Stomach (tissue), 9 donors: Measurements from ENCODE around the gene PPP2R2B. TPM values are rescaled to one million over a fixed set of nuclear protein-coding genes. Genes with fewer than 3 reads are reported as not detected.

ENCODE experiments used
- DNase-seq, 2 donors: peaks; one replicate each; pipeline versions ENCODE4 v3.0.0 to v3.0.0-alpha.2; 2013 to 2019
- H3K27ac ChIP-seq, 5 donors: fragments of 200-600 bp in 4 of 5; sonication (generic) in 4 of 5; one replicate each; pipeline ENCODE4 v1.5.1; 2013 to 2019; ENCODE audit warnings: mild to moderate bottlenecking in 1 of 5, moderate library complexity in 1 of 5
- H3K27me3 ChIP-seq, 3 donors: fragments of 200-600 bp; sonication (generic); one replicate each; pipeline ENCODE4 v1.5.1; 2017 to 2019; ENCODE audit warnings: mixed run types in 1 of 3
- H3K36me3 ChIP-seq, 4 donors: fragments of 200-600 bp; sonication (generic); 1 replicate in 3 of 4; 2 replicates in 1 of 4; pipeline ENCODE4 v1.5.1; 2016 to 2019
- H3K4me1 ChIP-seq, 4 donors: fragments of 200-600 bp; sonication (generic); one replicate each; pipeline ENCODE4 v1.5.1; 2016 to 2019
- H3K4me3 ChIP-seq, 4 donors: fragments of 200-600 bp; sonication (generic) in 3 of 4; one replicate each; pipeline ENCODE4 v1.5.1; 2016 to 2019; ENCODE audit warnings: mild to moderate bottlenecking in 1 of 4
- H3K9me3 ChIP-seq, 4 donors: fragments of 200-600 bp; sonication (generic); one replicate each; pipeline ENCODE4 v1.5.1; 2016 to 2019
- EP300 ChIP-seq: sonication (generic); formaldehyde crosslinking; IDR thresholded peaks from one replicate; pipeline ENCODE4 v1.6.1; 2017; ENCODE audit warnings: antibody characterized with exemption
- POLR2A ChIP-seq, 4 donors: fragments of 450-650 bp; IDR thresholded peaks; one replicate each; pipeline ENCODE4 v1.6.1; 2016; ENCODE audit warnings: antibody characterized with exemption in 4 of 4, control low read depth in 2 of 4, mild to moderate bottlenecking in 1 of 4, moderate library complexity in 1 of 4
- POLR2AphosphoS5 ChIP-seq, 3 donors: sonication (generic); formaldehyde crosslinking; IDR thresholded peaks; one replicate each; pipeline ENCODE4 v1.6.1; 2016; ENCODE audit warnings: antibody characterized with exemption in 3 of 3
- WGBS, 5 donors: extraction: QIAGEN DNeasy Blood & Tissue Kit in 3 of 5; methylation state at CpG; one replicate each; pipeline versions ENCODE4 v1.1.5 to v1.1.7; 2013 to 2018; 5-methylcytosine and 5-hydroxymethylcytosine counted together
- intact Hi-C: fragments of 100-400 bp; cut with DNase I; formaldehyde crosslinking; loops from one replicate; pipeline ENCODE4 v1.15.1; 2023; ENCODE audit warnings: low total_unique reads
- polyA plus RNA-seq, 3 donors: library from polyadenylated mRNA; stranded (reverse); fragments of 200-250 nt; gene quantifications; one replicate each; pipeline ENCODE4 v1.2.3, GENCODE V29; 2013
- total RNA-seq, 5 donors: library from RNA; depleted of rRNA; stranded (reverse); fragments of >200 nt; gene quantifications; one replicate each; pipeline versions ENCODE4 v1.1.0 to v1.2.3, GENCODE V29; 2014 to 2016
- TF ChIP-seq, protein P1 (sequence below), 7 experiments: fragments of 450-650 bp in 4 of 7; fragments of 200-600 bp in 3 of 7; sonication (generic) in 3 of 7; IDR thresholded peaks; one replicate each; pipeline ENCODE4 v1.5.1; 2016 to 2019; ENCODE audit warnings: antibody characterized with exemption in 7 of 7, control low read depth in 2 of 7, mild to moderate bottlenecking in 1 of 7
- donor health status: healthy with polysubstance abuse.
- donor health status: Bipolar disorder and iron deficiency.
- donor health status: healthy.

Gene PPP2R2B
- total and polyA plus RNA-seq, 8 donors = under 0.01 to 4.6 (median 0.75) TPM; not detected in 1

- Histone ChIP-seq H3K4me3 (no peak overlapping the region), H3K9me3 (peaks cover 0 to 5% (median 0%) of the 10 kb centered on the region in 4 donors), H3K27me3 (no peaks in the 10 kb centered on the region), H3K27ac (no peak overlapping the region), H3K4me1 (no peaks in the 10 kb centered on the region), H3K36me3 (no peaks in the 10 kb centered on the region)
- 50 to 66% (median 62%) methylated on average over 3 of the region's 3 CpGs for WGBS, 5 donors
- DNase-seq = no peak
- intact Hi-C loops = no loop called here
- TF ChIP-seq, protein P1, sequence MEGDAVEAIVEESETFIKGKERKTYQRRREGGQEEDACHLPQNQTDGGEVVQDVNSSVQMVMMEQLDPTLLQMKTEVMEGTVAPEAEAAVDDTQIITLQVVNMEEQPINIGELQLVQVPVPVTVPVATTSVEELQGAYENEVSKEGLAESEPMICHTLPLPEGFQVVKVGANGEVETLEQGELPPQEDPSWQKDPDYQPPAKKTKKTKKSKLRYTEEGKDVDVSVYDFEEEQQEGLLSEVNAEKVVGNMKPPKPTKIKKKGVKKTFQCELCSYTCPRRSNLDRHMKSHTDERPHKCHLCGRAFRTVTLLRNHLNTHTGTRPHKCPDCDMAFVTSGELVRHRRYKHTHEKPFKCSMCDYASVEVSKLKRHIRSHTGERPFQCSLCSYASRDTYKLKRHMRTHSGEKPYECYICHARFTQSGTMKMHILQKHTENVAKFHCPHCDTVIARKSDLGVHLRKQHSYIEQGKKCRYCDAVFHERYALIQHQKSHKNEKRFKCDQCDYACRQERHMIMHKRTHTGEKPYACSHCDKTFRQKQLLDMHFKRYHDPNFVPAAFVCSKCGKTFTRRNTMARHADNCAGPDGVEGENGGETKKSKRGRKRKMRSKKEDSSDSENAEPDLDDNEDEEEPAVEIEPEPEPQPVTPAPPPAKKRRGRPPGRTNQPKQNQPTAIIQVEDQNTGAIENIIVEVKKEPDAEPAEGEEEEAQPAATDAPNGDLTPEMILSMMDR (IDR thresholded peaks at IDR 0.05) = no peak
- TF ChIP-seq EP300 (no peak), POLR2AphosphoS5 (IDR thresholded peaks at IDR 0.05) (no peak), POLR2A (IDR thresholded peaks at IDR 0.05) (no peak)
Measured at GRCh38 chr5:146836226-146836842, 42.2 kb downstream of the PPP2R2B start.

GRCh38 chr5:146832985-146833732 lies 45.4 kb downstream of the PPP2R2B start:
- 67 to 80% (median 73%) methylated on average over 3 of the region's 3 CpGs for WGBS, 5 donors
- intact Hi-C loops = no loop called here
- Histone ChIP-seq H3K36me3 (no peaks in the 10 kb centered on the region), H3K9me3 (no peaks in the 10 kb centered on the region), H3K4me3 (no peak overlapping the region), H3K4me1 (no peaks in the 10 kb centered on the region), H3K27me3 (no peaks in the 10 kb centered on the region), H3K27ac (no peak overlapping the region)
- TF ChIP-seq EP300 = no peak
- TF ChIP-seq, protein P1 (IDR thresholded peaks at IDR 0.05) = no peak
- no peak for TF ChIP-seq POLR2A (IDR thresholded peaks at IDR 0.05)
- TF ChIP-seq POLR2AphosphoS5 (IDR thresholded peaks at IDR 0.05) = no peak
- no peak for DNase-seq

DNA sequence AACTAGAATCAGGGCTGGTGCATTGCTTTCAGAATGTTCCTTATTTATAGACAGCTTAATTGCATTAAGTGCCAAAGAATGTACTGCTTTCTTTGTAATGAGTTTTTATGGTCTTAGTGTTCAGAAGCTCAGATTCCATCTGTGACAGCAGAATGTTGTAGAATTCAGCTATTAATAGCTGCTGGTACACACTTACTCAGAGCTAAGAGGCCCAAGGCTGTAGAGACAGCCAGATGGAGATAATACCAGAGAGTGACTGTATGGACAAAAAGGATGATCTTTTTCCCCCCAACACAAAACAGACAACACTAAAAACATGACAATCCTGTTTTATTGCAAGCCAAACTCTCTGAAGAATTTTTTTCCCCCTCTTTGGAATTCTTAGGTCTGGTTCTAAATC lies 50.2 kb downstream of the PPP2R2B start:
- Histone ChIP-seq H3K4me1 (no peaks in the 10 kb centered on the region), H3K36me3 (no peaks in the 10 kb centered on the region), H3K4me3 (no peak overlapping the region), H3K27ac (no peak overlapping the region), H3K27me3 (no peaks in the 10 kb centered on the region), H3K9me3 (no peaks in the 10 kb centered on the region)
- DNase-seq = peak in 1 of 2 donors; percentile 9
- TF ChIP-seq POLR2A (IDR thresholded peaks at IDR 0.05) = no peak
- TF ChIP-seq, protein P1 (IDR thresholded peaks at IDR 0.05) = no peak
- no peak for TF ChIP-seq EP300
- TF ChIP-seq POLR2AphosphoS5 (IDR thresholded peaks at IDR 0.05) = no peak
- intact Hi-C loops = no loop called here

GRCh38 chr5:146827901-146828300 lies 50.7 kb downstream of the PPP2R2B start:
- no peak for TF ChIP-seq EP300
- TF ChIP-seq, protein P1 (IDR thresholded peaks at IDR 0.05) = no peak
- no peak for TF ChIP-seq POLR2A (IDR thresholded peaks at IDR 0.05)
- no peak for TF ChIP-seq POLR2AphosphoS5 (IDR thresholded peaks at IDR 0.05)
- intact Hi-C loops = no loop called here
- Histone ChIP-seq H3K36me3 (no peaks in the 10 kb centered on the region), H3K27ac (no peak overlapping the region), H3K4me3 (no peak overlapping the region), H3K4me1 (no peaks in the 10 kb centered on the region), H3K27me3 (no peaks in the 10 kb centered on the region), H3K9me3 (no peaks in the 10 kb centered on the region)
- 61 to 93% (median 63%) methylated on average over 2 of the region's 2 CpGs for WGBS, 5 donors
- no peak for DNase-seq
